Spleen (tissue), 11 donors: Measurements from ENCODE around the gene FAM228A. TPM values are rescaled to one million over a fixed set of nuclear protein-coding genes. Genes with fewer than 3 reads are reported as not detected.
A peak's percentile ranks its signal among the peaks of the same experiment; 100 is the strongest.

Source experiments
- DNase-seq: peaks from one replicate; pipeline ENCODE4 v3.0.0-alpha.2; 2020
- H3K27ac ChIP-seq, 8 donors: fragments of 200-600 bp; sonication (generic) in 7 of 8; 1 replicate in 4 of 8; 2 replicates in 4 of 8; pipeline versions ENCODE4 v1.5.0 to v1.8.0; 2016 to 2021; ENCODE audit warnings: inconsistent platforms in 4 of 8, mild to moderate bottlenecking in 4 of 8, moderate library complexity in 1 of 8
- H3K27me3 ChIP-seq, 7 donors: fragments of 200-600 bp; sonication (generic) in 6 of 7; replicated peaks in 1 of 7; 1 replicate in 4 of 7; 2 replicates in 3 of 7; pipeline versions ENCODE4 v1.5.0 to v1.8.0; 2016 to 2021; ENCODE audit warnings: inconsistent platforms in 3 of 7, mild to moderate bottlenecking in 1 of 7
- H3K36me3 ChIP-seq, 6 donors: fragments of 200-600 bp; sonication (generic) in 5 of 6; 1 replicate in 4 of 6; 2 replicates in 2 of 6; pipeline versions ENCODE4 v1.5.0 to v1.8.0; 2016 to 2021; ENCODE audit warnings: inconsistent platforms in 2 of 6
- H3K4me1 ChIP-seq, 6 donors: fragments of 200-600 bp; sonication (generic) in 5 of 6; 1 replicate in 3 of 6; 2 replicates in 3 of 6; pipeline versions ENCODE4 v1.5.0 to v1.8.0; 2016 to 2021; ENCODE audit warnings: inconsistent platforms in 3 of 6
- H3K4me3 ChIP-seq, 8 donors: fragments of 200-600 bp; sonication (generic) in 7 of 8; 1 replicate in 4 of 8; 2 replicates in 4 of 8; pipeline versions ENCODE4 v1.5.0 to v1.8.0; 2016 to 2021; ENCODE audit warnings: inconsistent platforms in 4 of 8, mild to moderate bottlenecking in 4 of 8, moderate library complexity in 2 of 8
- H3K9me3 ChIP-seq, 8 donors: fragments of 200-600 bp; sonication (generic) in 7 of 8; 1 replicate in 4 of 8; 2 replicates in 4 of 8; pipeline versions ENCODE4 v1.5.0 to v1.8.0; 2016 to 2021; ENCODE audit warnings: inconsistent platforms in 4 of 8
- CTCF ChIP-seq, 11 experiments: fragments of 200-600 bp in 7 of 11; fragments of 450-650 bp in 4 of 11; sonication (generic) in 4 of 11; IDR thresholded peaks in 8 of 11; conservative IDR thresholded peaks in 3 of 11; 1 replicate in 7 of 11; 2 replicates in 4 of 11; pipeline versions ENCODE4 v1.4.0 to v1.8.0; 2016 to 2021; ENCODE audit warnings: antibody characterized with exemption in 11 of 11, inconsistent platforms in 4 of 11, mild to moderate bottlenecking in 1 of 11
- POLR2A ChIP-seq, 3 donors: fragments of 450-650 bp; IDR thresholded peaks; one replicate each; pipeline ENCODE4 v1.5.1; 2017; ENCODE audit warnings: antibody characterized with exemption in 3 of 3, mild to moderate bottlenecking in 1 of 3
- POLR2AphosphoS5 ChIP-seq, 3 donors: sonication (generic); formaldehyde crosslinking; IDR thresholded peaks; one replicate each; pipeline ENCODE4 v1.5.1; 2017; ENCODE audit warnings: antibody characterized with exemption in 3 of 3
- WGBS, 5 donors: extraction: QIAGEN DNeasy Blood & Tissue Kit in 3 of 5; methylation state at CpG; one replicate each; pipeline versions ENCODE4 v1.1.5 to v1.1.7; 2013 to 2018; 5-methylcytosine and 5-hydroxymethylcytosine counted together
- intact Hi-C: fragments of 100-400 bp; cut with DNase I; formaldehyde crosslinking; loops from one replicate; pipeline ENCODE4 v1.15.0; 2023; ENCODE audit warnings: low total_unique reads
- polyA plus RNA-seq, 3 donors: library from polyadenylated mRNA; stranded (reverse); fragments of 200-250 nt; gene quantifications; one replicate each; pipeline ENCODE4 v1.2.1, GENCODE V29; 2013
- total RNA-seq, 7 donors: library from RNA; depleted of rRNA in 3 of 7; stranded (reverse); fragments of >200 nt in 3 of 7; fragmentation: NEBNext Ultra II Directional in 4 of 7; extraction: Animal tissue kit (Norgen Biotek cat#: 25700) in 4 of 7; gene quantifications; one replicate each; pipeline versions ENCODE4 v1.1.0 to v1.2.1, GENCODE V29; 2016 to 2021
- donor health status: healthy with polysubstance abuse.
- donor health status: DM: no; HTN: no; CAD: no; lungs with moderate emphysema.
- donor health status: DM: no; HTN: no; CAD: no.
- donor health status: Bipolar disorder and iron deficiency.
- donor health status: healthy.
- donor health status: DM: no; HTN: no; CAD: no.
- donor health status: DM: yes; HTN: yes; CAD: no.

FAM228A gene
- total and polyA plus RNA-seq, 10 donors = 0.21 to 1.9 (median 0.77) TPM

GRCh38 chr2:24203029-24203786 is 28.4 kb downstream of the FAM228A start:
- Histone ChIP-seq H3K4me3 (no peak overlapping the region), H3K27me3 (no peaks in the 10 kb centered on the region), H3K4me1 (no peaks in the 10 kb centered on the region), H3K9me3 (no peaks in the 10 kb centered on the region), H3K27ac (no peak overlapping the region), H3K36me3 (peaks cover 5 to 88% (median 56%) of the 10 kb centered on the region in 6 donors)
- 84 to 88% (median 87%) methylated on average over 19 of the region's 19 CpGs for WGBS, 5 donors
- no peak for DNase-seq
- TF ChIP-seq POLR2AphosphoS5 (IDR thresholded peaks at IDR 0.05) = peak; percentile 28 to 54 (median 32)
- no peak for TF ChIP-seq CTCF (IDR thresholded peaks at IDR 0.05 in 8 of 11, conservative IDR thresholded peaks at IDR 0.05 in 3 of 11)
- intact Hi-C loops = no loop called here

DNA sequence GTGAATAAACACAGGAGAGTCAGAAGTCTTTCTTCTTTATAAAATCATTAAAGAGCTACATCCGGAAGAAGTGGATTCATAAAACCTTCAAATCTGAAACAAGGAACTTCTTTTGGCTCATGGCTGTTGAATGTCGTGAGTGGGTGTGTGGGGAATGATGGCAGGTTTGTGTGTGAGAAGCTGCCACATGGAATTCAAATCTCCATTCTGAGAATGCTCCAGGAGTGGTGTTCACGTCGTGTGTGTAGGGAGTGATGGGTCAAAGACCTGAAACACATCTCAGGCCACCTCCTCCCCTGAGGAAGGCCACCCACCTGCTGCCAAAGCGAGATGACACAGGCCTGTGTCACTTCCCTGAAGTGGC is 28.9 kb downstream of the FAM228A start:
- H3K9me3 ChIP-seq = no peaks in the 10 kb centered on the region
- H3K36me3 ChIP-seq = peaks cover 5 to 94% (median 62%) of the 10 kb centered on the region in 6 donors
- no peak overlapping the region for H3K27ac ChIP-seq
- H3K4me1 ChIP-seq = no peaks in the 10 kb centered on the region
- no peak overlapping the region for H3K4me3 ChIP-seq
- TF ChIP-seq CTCF (IDR thresholded peaks at IDR 0.05 in 8 of 11, conservative IDR thresholded peaks at IDR 0.05 in 3 of 11) (no peak), POLR2AphosphoS5 (IDR thresholded peaks at IDR 0.05) (no peak), POLR2A (IDR thresholded peaks at IDR 0.05) (no peak)
- DNase-seq = no peak
- intact Hi-C loops = no loop called here
- 86 to 96% (median 94%) methylated on average over 4 to 5 of the region's 5 CpGs for WGBS, 5 donors
- H3K27me3 ChIP-seq = no peaks in the 10 kb centered on the region

DNA sequence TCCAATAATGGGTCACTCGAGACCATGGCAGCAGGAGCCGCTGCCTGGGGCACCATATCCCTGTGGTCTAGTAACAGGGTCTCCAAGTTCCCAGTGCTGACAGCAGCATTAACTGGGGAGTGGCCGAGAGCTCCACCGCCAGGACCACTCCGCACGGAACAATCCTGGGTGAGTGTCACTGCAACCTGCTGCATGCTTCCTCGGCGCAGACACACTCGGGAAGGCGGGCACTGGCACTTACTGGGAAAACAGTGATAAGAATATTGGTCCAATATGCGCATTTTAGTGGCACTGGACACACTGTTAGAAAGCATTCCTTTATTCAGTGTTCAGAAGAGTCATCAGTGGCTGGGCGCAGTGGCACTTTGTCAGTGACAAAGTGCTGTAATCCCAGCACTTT is 29.7 kb downstream of the FAM228A start:
- H3K27me3 ChIP-seq = no peaks in the 10 kb centered on the region
- TF ChIP-seq CTCF (IDR thresholded peaks at IDR 0.05 in 8 of 11, conservative IDR thresholded peaks at IDR 0.05 in 3 of 11) = no peak
- no peak for TF ChIP-seq POLR2A (IDR thresholded peaks at IDR 0.05)
- TF ChIP-seq POLR2AphosphoS5 (IDR thresholded peaks at IDR 0.05) = no peak
- WGBS, 5 donors = 95 to 98% (median 97%) methylated on average over 12 of the region's 12 CpGs
- H3K36me3 ChIP-seq = peaks cover 5 to 100% (median 69%) of the 10 kb centered on the region in 6 donors
- no peak for DNase-seq
- intact Hi-C loops = no loop called here
- H3K27ac ChIP-seq = no peak overlapping the region
- H3K4me3 ChIP-seq = no peak overlapping the region
- H3K4me1 ChIP-seq = no peaks in the 10 kb centered on the region
- no peaks in the 10 kb centered on the region for H3K9me3 ChIP-seq

GRCh38 chr2:24205131-24205530 is 30.3 kb downstream of the FAM228A start:
- no peak for DNase-seq
- Histone ChIP-seq H3K4me3 (no peak overlapping the region), H3K27ac (no peak overlapping the region), H3K9me3 (no peaks in the 10 kb centered on the region), H3K4me1 (no peaks in the 10 kb centered on the region), H3K27me3 (no peaks in the 10 kb centered on the region), H3K36me3 (peaks cover 5 to 100% (median 76%) of the 10 kb centered on the region in 6 donors)
- intact Hi-C loops = no loop called here
- no peak for TF ChIP-seq POLR2A (IDR thresholded peaks at IDR 0.05)
- TF ChIP-seq POLR2AphosphoS5 (IDR thresholded peaks at IDR 0.05) = no peak
- no peak for TF ChIP-seq CTCF (IDR thresholded peaks at IDR 0.05 in 8 of 11, conservative IDR thresholded peaks at IDR 0.05 in 3 of 11)
- WGBS, 5 donors = 90 to 97% (median 94%) methylated on average over 4 of the region's 4 CpGs
